HG03060 (cell line): ENCODE data around the gene PCDH11X.
"Not testable (repeated sequence)": the region's sequence is repeated elsewhere in the genome, so short reads cannot be mapped to it uniquely, and the experiment has no call there.

Experiments
- ATAC-seq: cut with Tn5 transposase; IDR thresholded peaks from one replicate; pipeline ENCODE4 v1.9.1; 2021; ENCODE audit warnings: low read depth, moderate number of reproducible peaks; ENCODE audit not compliant: unreplicated experiment

PCDH11X gene

GRCh38 chrX:91779135-91779534, at the start of gene PCDH11X:
TSS of gene PCDH11X (plus strand) at chrX:91779375. CDS start at chrX:91835505, 56,130 bp downstream.
- ATAC-seq, result not testable (repeated sequence)

GRCh38 chrX:91747446-91747845, 31.7 kb upstream of the PCDH11X start:
- not testable (repeated sequence) for ATAC-seq

GRCh38 chrX:91753022-91753421, 26.2 kb upstream of the PCDH11X start:
- not testable (repeated sequence) for ATAC-seq

GRCh38 chrX:91770619-91771488, 8.3 kb upstream of the PCDH11X start:
- ATAC-seq, result peak; percentile 93

GRCh38 chrX:91773943-91774342, 5.2 kb upstream of the PCDH11X start:
- ATAC-seq, result not testable (repeated sequence)

- ATAC-seq, result not testable (repeated sequence)
Measured at GRCh38 chrX:91780008-91780407, 833 bp downstream of the PCDH11X start.

- ATAC-seq, result not testable (repeated sequence)
Measured at GRCh38 chrX:91780698-91781097, 1.5 kb downstream of the PCDH11X start.

- ATAC-seq, result not testable (repeated sequence)
Measured at GRCh38 chrX:91781553-91782298, 2.6 kb downstream of the PCDH11X start.

GRCh38 chrX:91782825-91783224, 3.6 kb downstream of the PCDH11X start:
- not testable (repeated sequence) for ATAC-seq

- ATAC-seq, result not testable (repeated sequence)
Measured at GRCh38 chrX:91817537-91817936, 38.4 kb downstream of the PCDH11X start.

- not testable (repeated sequence) for ATAC-seq
Measured at GRCh38 chrX:91825321-91825720, 46.1 kb downstream of the PCDH11X start.
